Measurements from ENCODE around the gene PHACTR1.

Gene PHACTR1

GRCh38 chr6:13163161-13163944 lies 446.8 kb downstream of the PHACTR1 start:
- DNase-seq (ENCODE audit: low spot score) = no peak

- DNase-seq (ENCODE audit: low spot score) = no peak
These were observed 447.7 kb downstream of the PHACTR1 start for GRCh38 chr6:13164291-13164690.

GRCh38 chr6:13165502-13166172 lies 449.1 kb downstream of the PHACTR1 start:
- DNase-seq (ENCODE audit: low spot score) = no peak

GRCh38 chr6:13166269-13166668 lies 449.7 kb downstream of the PHACTR1 start:
- DNase-seq (ENCODE audit: low spot score) = no peak

- DNase-seq (ENCODE audit: low spot score) = no peak
These were observed 450.3 kb downstream of the PHACTR1 start for GRCh38 chr6:13166916-13167315.

GRCh38 chr6:13172291-13172690 lies 455.7 kb downstream of the PHACTR1 start:
- no peak for DNase-seq (ENCODE audit: low spot score)

- DNase-seq (ENCODE audit: low spot score) = no peak
These were observed 458.5 kb downstream of the PHACTR1 start for GRCh38 chr6:13175087-13175486.

GRCh38 chr6:13175759-13176158 lies 459.2 kb downstream of the PHACTR1 start:
- no peak for DNase-seq (ENCODE audit: low spot score)

- no peak for DNase-seq (ENCODE audit: low spot score)
These were observed 461.1 kb downstream of the PHACTR1 start for GRCh38 chr6:13177664-13178063.

GRCh38 chr6:13178107-13178506 lies 461.5 kb downstream of the PHACTR1 start:
- DNase-seq (ENCODE audit: low spot score) = no peak

- DNase-seq (ENCODE audit: low spot score) = no peak
These were observed 464.0 kb downstream of the PHACTR1 start for GRCh38 chr6:13180538-13180937.

- no peak for DNase-seq (ENCODE audit: low spot score)
These were observed 464.8 kb downstream of the PHACTR1 start for GRCh38 chr6:13181393-13181792.

- no peak for DNase-seq (ENCODE audit: low spot score)
These were observed 467.0 kb downstream of the PHACTR1 start for GRCh38 chr6:13183415-13184088.

- no peak for DNase-seq (ENCODE audit: low spot score)
These were observed 467.5 kb downstream of the PHACTR1 start for GRCh38 chr6:13184089-13184468.

- DNase-seq (ENCODE audit: low spot score) = no peak
These were observed 468.0 kb downstream of the PHACTR1 start for GRCh38 chr6:13184547-13184946.

GRCh38 chr6:13186861-13187260 lies 470.3 kb downstream of the PHACTR1 start:
- no peak for DNase-seq (ENCODE audit: low spot score)

- no peak for DNase-seq (ENCODE audit: low spot score)
These were observed 471.1 kb downstream of the PHACTR1 start for GRCh38 chr6:13187692-13188091.

- no peak for DNase-seq (ENCODE audit: low spot score)
These were observed 471.7 kb downstream of the PHACTR1 start for GRCh38 chr6:13188306-13188705.

GRCh38 chr6:13189710-13190109 lies 473.1 kb downstream of the PHACTR1 start:
- no peak for DNase-seq (ENCODE audit: low spot score)

- no peak for DNase-seq (ENCODE audit: low spot score)
These were observed 473.8 kb downstream of the PHACTR1 start for GRCh38 chr6:13190376-13190775.

GRCh38 chr6:13191461-13191860 lies 474.9 kb downstream of the PHACTR1 start:
- DNase-seq (ENCODE audit: low spot score) = no peak

- no peak for DNase-seq (ENCODE audit: low spot score)
These were observed 478.3 kb downstream of the PHACTR1 start for GRCh38 chr6:13194852-13195251.

GRCh38 chr6:13195803-13196202 lies 479.2 kb downstream of the PHACTR1 start:
- DNase-seq (ENCODE audit: low spot score) = no peak
